B cell (primary cell): Measurements from ENCODE around the gene PLG. TPM values are rescaled to one million over a fixed set of nuclear protein-coding genes. Genes with fewer than 3 reads are reported as not detected.
"Not testable (repeated sequence)": the region's sequence is repeated elsewhere in the genome, so short reads cannot be mapped to it uniquely, and the experiment has no call there.

Experiments
- ATAC-seq: fragments of 200-7000 bp; cut with Tn5 transposase; one replicate; pipeline ENCODE4 v1.10.0; 2021; ENCODE audit warnings: low read depth, mild to moderate bottlenecking, moderate number of reproducible peaks, moderate library complexity
- CTCF ChIA-PET: fragments of 350-600 bp; sonication (Branson Sonifier 250); formaldehyde crosslinking; loops from one replicate; lab custom pipeline; 2021; ENCODE audit warnings: antibody characterized with exemption, inconsistent platforms; lab: Charles Lee
- POLR2A ChIA-PET: fragments of 350-600 bp; sonication (Branson Sonifier 250); formaldehyde crosslinking; loops from one replicate; lab custom pipeline; 2021; ENCODE audit warnings: antibody characterized with exemption; lab: Charles Lee
- DNase-seq: peaks from one replicate; pipeline ENCODE4 v3.0.0; 2013
- H2AFZ ChIP-seq: 2 replicates; pipeline ENCODE4 v1.6.1; 2012; ENCODE audit warnings: mild to moderate bottlenecking, low read depth, low read length; ENCODE audit not compliant: insufficient read depth, poor library complexity, severe bottlenecking
- H3K27ac ChIP-seq, 2 donors: 1 replicate in 1 of 2; 2 replicates in 1 of 2; pipeline ENCODE4 v1.5.1; 2012 to 2013; ENCODE audit warnings: low read length in 2 of 2, mild to moderate bottlenecking in 2 of 2, moderate library complexity in 1 of 2
- H3K27me3 ChIP-seq, 4 experiments: fragments of 200-600 bp in 1 of 4; sonication (generic) in 1 of 4; replicated peaks in 1 of 4; 1 replicate in 2 of 4; 2 replicates in 2 of 4; pipeline versions ENCODE4 v1.6.1 to v1.7.0; 2013 to 2016; ENCODE audit warnings: low read length in 3 of 4, mild to moderate bottlenecking in 2 of 4, mixed read lengths in 1 of 4, moderate library complexity in 1 of 4; ENCODE audit not compliant: insufficient read depth in 4 of 4, control insufficient read depth in 3 of 4; ENCODE audit errors: control extremely low read depth in 1 of 4
- H3K36me3 ChIP-seq, 2 experiments: replicated peaks in 1 of 2; 1 replicate in 1 of 2; 2 replicates in 1 of 2; pipeline versions ENCODE4 v1.6.1 to v1.7.1; 2013; ENCODE audit warnings: low read length in 1 of 2; ENCODE audit not compliant: insufficient read depth in 2 of 2, control insufficient read depth in 1 of 2; ENCODE audit errors: control extremely low read depth in 1 of 2, extremely low read depth in 1 of 2
- H3K4me1 ChIP-seq, 2 donors: fragments of 200-600 bp in 1 of 2; sonication (generic) in 1 of 2; 1 replicate in 1 of 2; 2 replicates in 1 of 2; pipeline versions ENCODE4 v1.5.1 to v1.6.1; 2013 to 2017; ENCODE audit warnings: low read length in 2 of 2; ENCODE audit not compliant: control insufficient read depth in 2 of 2, insufficient read depth in 2 of 2
- H3K4me2 ChIP-seq: replicated peaks from 2 replicates; pipeline ENCODE3; 2012; ENCODE audit warnings: mild to moderate bottlenecking, low read depth, low read length; ENCODE audit not compliant: poor library complexity, severe bottlenecking
- H3K4me3 ChIP-seq, 5 experiments: fragments of 200-600 bp in 1 of 5; sonication (generic) in 1 of 5; 1 replicate in 3 of 5; 2 replicates in 2 of 5; pipeline versions ENCODE4 v1.5.1 to v1.7.0; 2011 to 2016; ENCODE audit warnings: low read length in 4 of 5, mild to moderate bottlenecking in 4 of 5, low read depth in 2 of 5, control low read depth in 1 of 5, moderate library complexity in 1 of 5; ENCODE audit not compliant: insufficient read depth in 1 of 5; ENCODE audit errors: control extremely low read depth in 1 of 5, extremely low read depth in 1 of 5
- H3K79me2 ChIP-seq: fragments of 200-600 bp; sonication (generic); one replicate; pipeline ENCODE4 v1.6.0; 2016; ENCODE audit warnings: low read length; ENCODE audit not compliant: control insufficient read depth, insufficient read depth
- H3K9ac ChIP-seq: fragments of 200-600 bp; sonication (generic); 2 replicates; pipeline ENCODE4 v1.6.1; 2017; ENCODE audit warnings: mild to moderate bottlenecking, low read length, moderate library complexity
- H3K9me3 ChIP-seq, 3 donors: one replicate each; pipeline versions ENCODE4 v1.6.1 to v1.7.1; 2013; ENCODE audit warnings: low read length in 2 of 3; ENCODE audit not compliant: control insufficient read depth in 2 of 3, insufficient read depth in 1 of 3; ENCODE audit errors: control extremely low read depth in 1 of 3
- H4K20me1 ChIP-seq: 2 replicates; pipeline ENCODE4 v1.6.0; 2012; ENCODE audit warnings: mild to moderate bottlenecking, low read length; ENCODE audit not compliant: insufficient read depth, control insufficient read depth, poor library complexity, severe bottlenecking
- H3K27ac Mint-ChIP-seq: one replicate; pipeline ENCODE4 v1.8.0; 2021; ENCODE audit warnings: mixed read lengths
- H3K27me3 Mint-ChIP-seq: one replicate; pipeline ENCODE4 v1.8.0; 2021; ENCODE audit warnings: mixed read lengths
- H3K4me1 Mint-ChIP-seq: one replicate; pipeline ENCODE4 v1.8.0; 2021; ENCODE audit warnings: mixed read lengths
- H3K4me3 Mint-ChIP-seq: one replicate; pipeline ENCODE4 v1.8.0; 2021; ENCODE audit warnings: mixed read lengths
- H3K9me3 Mint-ChIP-seq: one replicate; pipeline ENCODE4 v1.8.0; 2022; ENCODE audit warnings: mixed read lengths; ENCODE audit not compliant: insufficient read depth
- CTCF ChIP-seq: fragments of 200-600 bp; IDR thresholded peaks from one replicate; pipeline ENCODE4 v1.8.0; 2022; ENCODE audit warnings: antibody characterized with exemption, mild to moderate bottlenecking
- EZH2 ChIP-seq: IDR thresholded peaks from 2 replicates; pipeline ENCODE4 v1.6.1; 2012; ENCODE audit warnings: borderline replicate concordance, low read depth, mild to moderate bottlenecking, moderate library complexity, low read length; ENCODE audit not compliant: insufficient read depth, poor library complexity, severe bottlenecking
- WGBS: methylation state at CpG from one replicate; pipeline ENCODE4 v1.1.5; 2013; ENCODE audit warnings: missing lambda C conversion rate; ENCODE audit not compliant: insufficient coverage; 5-methylcytosine and 5-hydroxymethylcytosine counted together
- intact Hi-C: fragments of 100-400 bp; cut with micrococcal nuclease; formaldehyde crosslinking; loops from one replicate; pipeline ENCODE4 v1.10.0; 2022
- polyA plus RNA-seq: library from polyadenylated mRNA; depleted of rRNA; stranded (reverse); fragments of >200 nt; gene quantifications from 2 replicates; pipeline ENCODE4 v1.2.3, GENCODE V29; 2012
- total RNA-seq, 2 donors: library from RNA; stranded (reverse); fragments of 120-200 nt in 1 of 2; gene quantifications; 1 replicate in 1 of 2; 2 replicates in 1 of 2; pipeline versions ENCODE4 v1.2.3 to v1.2.4, GENCODE V29; 2013 to 2022

PLG gene
- total and polyA plus RNA-seq, 2 donors (not counting 1 experiment from before 2014, with no cell fraction given): 0.32 TPM; not detected in 1

- Histone ChIP-seq H3K27me3 (no peaks in the 10 kb centered on the region), H3K4me2 (no peak overlapping the region), H3K4me3 (no peak overlapping the region), H4K20me1 (no peaks in the 10 kb centered on the region), H3K9me3 (no peaks in the 10 kb centered on the region), H3K79me2 (no peaks in the 10 kb centered on the region), H3K27ac (no peak overlapping the region), H3K4me1 (peaks cover 5 to 23% of the 10 kb centered on the region in 2 donors), H3K36me3 (no peaks in the 10 kb centered on the region), H3K9ac (no peak overlapping the region), H2AFZ (no peak overlapping the region)
- TF ChIP-seq CTCF (no peak), EZH2 (no peak)
- Mint-ChIP-seq H3K27ac (no peak overlapping the region), H3K4me1 (peaks cover 34% of the 10 kb centered on the region), H3K9me3 (no peaks in the 10 kb centered on the region), H3K27me3 (peaks cover 22% of the 10 kb centered on the region), H3K4me3 (no peak overlapping the region)
- intact Hi-C loops: no loop called here
- ATAC-seq (no peak), DNase-seq (no peak)
- POLR2A ChIA-PET: no interaction called here
- 93% methylated on average over 3 of the region's 6 CpGs for WGBS
- CTCF ChIA-PET: no interaction called here
Measured at GRCh38 chr6:160739955-160740354, 37.9 kb downstream of the PLG start.

GRCh38 chr6:160741012-160741411 lies 39.0 kb downstream of the PLG start:
- peaks cover 5 to 23% of the 10 kb centered on the region in 2 donors for H3K4me1 ChIP-seq
- peaks cover 34% of the 10 kb centered on the region for H3K4me1 Mint-ChIP-seq
- POLR2A ChIA-PET, H3K9me3 Mint-ChIP-seq, H3K4me3 ChIP-seq, CTCF ChIA-PET, H3K9me3 ChIP-seq, H3K36me3 ChIP-seq, H4K20me1 ChIP-seq, H3K79me2 ChIP-seq, H3K9ac ChIP-seq, H2AFZ ChIP-seq, H3K27ac ChIP-seq, H3K27me3 ChIP-seq, intact Hi-C loops, H3K4me2 ChIP-seq: not testable (repeated sequence)
- H3K27ac Mint-ChIP-seq: peak overlapping the region; percentile 47
- WGBS: 40% methylated on average over 1 of the region's 7 CpGs
- peaks cover 19% of the 10 kb centered on the region for H3K27me3 Mint-ChIP-seq
- ATAC-seq (peak; percentile 89), DNase-seq (peak; percentile 62)
- H3K4me3 Mint-ChIP-seq: peak overlapping the region; percentile 12
